ENCODE data around the gene FAM124B.
"Not testable (repeated sequence)": the region's sequence is repeated elsewhere in the genome, so short reads cannot be mapped to it uniquely, and the experiment has no call there.

Gene FAM124B

GRCh38 chr2:224405841-224406370, 4.0 kb upstream of the FAM124B start:
- H3K36me3 ChIP-seq (ENCODE audit: insufficient read depth, low read length): no peaks in the 10 kb centered on the region

DNA sequence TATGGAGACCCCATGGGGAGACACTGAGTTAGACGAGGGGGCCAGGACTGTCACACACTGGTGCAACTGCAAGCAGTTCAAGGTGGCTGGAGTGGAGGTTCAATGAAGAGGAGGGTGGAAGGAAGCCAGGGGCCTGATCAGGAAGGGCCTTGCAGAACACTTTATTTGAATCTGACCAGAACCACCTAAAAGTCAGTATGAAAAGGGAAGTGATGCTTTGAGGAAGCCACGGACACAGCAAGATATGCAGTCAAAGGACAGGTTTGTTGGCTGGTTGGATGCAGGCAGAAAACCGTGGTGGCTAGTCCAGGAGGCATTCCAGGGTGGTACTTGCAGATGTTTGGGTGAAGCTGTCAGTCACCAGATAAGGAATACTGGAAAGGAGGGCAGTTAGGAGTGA, 3.5 kb upstream of the FAM124B start:
- H3K4me3 ChIP-seq (ENCODE audit: low read length): no peak overlapping the region
- H3K4me1 ChIP-seq (ENCODE audit: insufficient read depth, low read length): no peaks in the 10 kb centered on the region
- no peaks in the 10 kb centered on the region for H3K9me3 ChIP-seq (ENCODE audit: low read length)
- no peak overlapping the region for H2AFZ ChIP-seq (ENCODE audit: low read depth, low read length)
- H3K36me3 ChIP-seq (ENCODE audit: insufficient read depth, low read length): no peaks in the 10 kb centered on the region
- no peaks in the 10 kb centered on the region for H3K27me3 ChIP-seq (ENCODE audit: insufficient read depth, low read length)

More at GRCh38 chr2:224405841-224406370, 4.0 kb upstream of the FAM124B start:
- H3K4me1 ChIP-seq (ENCODE audit: insufficient read depth, low read length): no peaks in the 10 kb centered on the region
- no peaks in the 10 kb centered on the region for H3K9me3 ChIP-seq (ENCODE audit: low read length)
- no peak overlapping the region for H3K4me3 ChIP-seq (ENCODE audit: low read length)
- no peak overlapping the region for H2AFZ ChIP-seq (ENCODE audit: low read depth, low read length)
- H3K27me3 ChIP-seq (ENCODE audit: insufficient read depth, low read length): no peaks in the 10 kb centered on the region

- no peaks in the 10 kb centered on the region for H3K36me3 ChIP-seq (ENCODE audit: insufficient read depth, low read length)
- H2AFZ ChIP-seq (ENCODE audit: low read depth, low read length): no peak overlapping the region
- H3K4me1 ChIP-seq (ENCODE audit: insufficient read depth, low read length): no peaks in the 10 kb centered on the region
- no peak overlapping the region for H3K4me3 ChIP-seq (ENCODE audit: low read length)
- no peaks in the 10 kb centered on the region for H3K9me3 ChIP-seq (ENCODE audit: low read length)
- H3K27me3 ChIP-seq (ENCODE audit: insufficient read depth, low read length): no peaks in the 10 kb centered on the region
Observed at GRCh38 chr2:224404796-224405195, 2.9 kb upstream of the FAM124B start.

GRCh38 chr2:224403657-224404056, 1.8 kb upstream of the FAM124B start:
- Histone ChIP-seq H3K9me3 (ENCODE audit: low read length) (no peaks in the 10 kb centered on the region), H2AFZ (ENCODE audit: low read depth, low read length) (no peak overlapping the region), H3K4me1 (ENCODE audit: insufficient read depth, low read length) (no peaks in the 10 kb centered on the region), H3K36me3 (ENCODE audit: insufficient read depth, low read length) (no peaks in the 10 kb centered on the region), H3K4me3 (ENCODE audit: low read length) (no peak overlapping the region), H3K27me3 (ENCODE audit: insufficient read depth, low read length) (no peaks in the 10 kb centered on the region)

GRCh38 chr2:224400886-224401632, 848 bp downstream of the FAM124B start:
- Histone ChIP-seq H3K9me3 (ENCODE audit: low read length) (no peaks in the 10 kb centered on the region), H2AFZ (ENCODE audit: low read depth, low read length) (no peak overlapping the region), H3K36me3 (ENCODE audit: insufficient read depth, low read length) (no peaks in the 10 kb centered on the region), H3K27me3 (ENCODE audit: insufficient read depth, low read length) (no peaks in the 10 kb centered on the region), H3K4me3 (ENCODE audit: low read length) (no peak overlapping the region), H3K4me1 (ENCODE audit: insufficient read depth, low read length) (no peaks in the 10 kb centered on the region)

GRCh38 chr2:224400174-224400810, 1.6 kb downstream of the FAM124B start:
- H3K9me3 ChIP-seq (ENCODE audit: low read length): no peaks in the 10 kb centered on the region
- no peak overlapping the region for H3K4me3 ChIP-seq (ENCODE audit: low read length)

GRCh38 chr2:224398289-224398688, 3.6 kb downstream of the FAM124B start:
- H3K4me1 ChIP-seq (ENCODE audit: insufficient read depth, low read length): no peaks in the 10 kb centered on the region
- H3K36me3 ChIP-seq (ENCODE audit: insufficient read depth, low read length): no peaks in the 10 kb centered on the region
- H3K27me3 ChIP-seq (ENCODE audit: insufficient read depth, low read length): no peaks in the 10 kb centered on the region
- no peaks in the 10 kb centered on the region for H3K9me3 ChIP-seq (ENCODE audit: low read length)
- no peak overlapping the region for H3K4me3 ChIP-seq (ENCODE audit: low read length)
- no peak overlapping the region for H2AFZ ChIP-seq (ENCODE audit: low read depth, low read length)

More at GRCh38 chr2:224400174-224400810, 1.6 kb downstream of the FAM124B start:
- Histone ChIP-seq H2AFZ (ENCODE audit: low read depth, low read length) (no peak overlapping the region), H3K27me3 (ENCODE audit: insufficient read depth, low read length) (no peaks in the 10 kb centered on the region), H3K4me1 (ENCODE audit: insufficient read depth, low read length) (no peaks in the 10 kb centered on the region), H3K36me3 (ENCODE audit: insufficient read depth, low read length) (no peaks in the 10 kb centered on the region)

- H3K4me1 ChIP-seq (ENCODE audit: insufficient read depth, low read length); H2AFZ ChIP-seq (ENCODE audit: low read depth, low read length); H3K4me3 ChIP-seq (ENCODE audit: low read length): not testable (repeated sequence)
Observed at GRCh38 chr2:224397100-224397499, 4.8 kb downstream of the FAM124B start.

DNA sequence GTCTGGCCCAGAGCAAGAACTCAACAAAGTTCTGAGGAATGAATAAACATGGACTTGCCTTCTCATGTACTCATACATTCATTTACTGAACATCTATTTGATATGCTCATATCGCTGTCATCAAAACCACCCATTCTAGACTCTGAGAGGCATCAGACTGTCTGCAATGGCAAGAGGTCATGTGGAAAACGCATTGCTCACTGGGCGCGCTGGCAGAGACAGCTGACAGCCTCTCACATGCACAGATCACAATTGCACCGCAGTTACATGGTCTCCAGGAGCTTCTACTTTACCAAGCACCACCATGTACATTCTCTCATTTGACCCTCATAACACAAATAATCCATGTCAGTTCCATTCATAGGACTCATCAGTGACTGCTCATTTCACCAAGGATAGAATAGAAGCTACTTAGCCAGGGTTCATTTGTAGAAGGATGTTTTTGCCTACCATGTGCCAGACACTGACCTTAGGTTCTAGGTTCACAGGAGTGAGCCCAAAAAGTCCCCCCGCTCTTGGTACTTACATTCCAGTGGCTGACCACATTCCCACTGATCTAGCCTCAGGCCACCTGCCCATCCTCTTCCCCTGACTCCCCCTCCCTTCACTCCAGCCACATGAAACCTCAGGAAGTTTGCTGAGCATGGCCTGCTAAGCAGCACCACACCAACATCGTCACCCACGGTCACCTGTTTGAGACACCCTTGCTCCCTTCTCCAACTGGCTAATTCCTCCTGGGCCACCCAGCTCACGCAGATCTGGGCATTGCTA, 6.1 kb downstream of the FAM124B start:
- Histone ChIP-seq H3K4me1 (ENCODE audit: insufficient read depth, low read length) (no peaks in the 10 kb centered on the region), H2AFZ (ENCODE audit: low read depth, low read length) (no peak overlapping the region), H3K4me3 (ENCODE audit: low read length) (no peak overlapping the region), H3K36me3 (ENCODE audit: insufficient read depth, low read length) (no peaks in the 10 kb centered on the region), H3K9me3 (ENCODE audit: low read length) (no peaks in the 10 kb centered on the region), H3K27me3 (ENCODE audit: insufficient read depth, low read length) (no peaks in the 10 kb centered on the region)

More at GRCh38 chr2:224397100-224397499, 4.8 kb downstream of the FAM124B start:
- H3K9me3 ChIP-seq (ENCODE audit: low read length); H3K27me3 ChIP-seq (ENCODE audit: insufficient read depth, low read length); H3K36me3 ChIP-seq (ENCODE audit: insufficient read depth, low read length): not testable (repeated sequence)

DNA sequence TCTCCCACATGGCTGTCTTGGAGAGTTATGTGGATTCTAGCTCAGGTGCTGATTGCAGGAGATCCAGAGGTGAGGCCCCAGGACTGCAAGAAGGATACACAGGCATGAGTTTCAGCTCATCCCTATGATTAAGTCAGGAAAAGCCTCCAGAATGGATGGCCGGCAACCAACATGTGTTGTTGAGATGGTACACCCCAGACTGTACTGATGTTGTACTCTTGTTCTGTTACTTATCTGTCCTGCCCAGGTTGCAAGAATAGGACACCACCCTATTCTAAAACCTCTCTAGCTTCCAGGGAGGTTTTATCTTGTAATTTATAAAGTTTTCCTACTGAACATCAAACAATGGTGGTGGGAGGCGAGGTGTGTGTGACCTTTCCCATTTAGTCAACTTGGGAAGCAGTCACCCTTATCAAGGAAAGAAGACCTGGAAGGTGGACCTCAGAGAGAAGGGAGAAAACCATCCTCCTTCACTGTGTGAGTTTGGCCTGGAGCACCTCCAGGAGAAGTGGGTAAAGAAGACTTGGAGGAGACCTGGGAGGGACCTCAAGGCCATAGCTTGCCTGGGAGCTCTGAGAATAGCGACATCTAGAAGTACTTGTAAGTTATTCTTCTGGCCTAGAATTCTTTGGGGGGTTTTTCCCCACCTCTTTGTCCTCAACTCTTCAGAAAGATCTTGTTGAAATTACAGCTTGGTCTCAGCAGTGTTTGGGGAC, 8.6 kb downstream of the FAM124B start:
- Histone ChIP-seq H3K27me3 (ENCODE audit: insufficient read depth, low read length) (no peaks in the 10 kb centered on the region), H3K4me3 (ENCODE audit: low read length) (no peak overlapping the region), H2AFZ (ENCODE audit: low read depth, low read length) (no peak overlapping the region), H3K36me3 (ENCODE audit: insufficient read depth, low read length) (no peaks in the 10 kb centered on the region), H3K9me3 (ENCODE audit: low read length) (no peaks in the 10 kb centered on the region), H3K4me1 (ENCODE audit: insufficient read depth, low read length) (no peaks in the 10 kb centered on the region)

DNA sequence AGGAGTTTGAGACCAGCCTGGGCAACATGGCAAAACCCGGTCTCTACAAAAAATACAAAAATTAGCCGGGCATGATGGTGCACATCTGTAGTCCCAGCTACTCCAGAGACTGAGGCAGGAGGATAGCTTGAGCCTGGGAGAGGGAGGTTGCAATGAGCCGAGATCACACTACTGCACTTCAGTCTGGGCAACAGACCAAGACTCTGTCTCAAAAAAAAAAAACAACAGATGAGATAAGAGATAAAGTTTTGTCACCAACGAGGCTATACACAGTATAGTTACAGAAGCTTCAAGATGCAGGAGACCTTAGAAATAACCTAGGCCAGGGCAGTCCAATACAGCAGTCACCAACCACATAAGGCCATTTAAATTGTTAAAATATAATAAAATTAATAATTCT, 9.4 kb downstream of the FAM124B start:
- Histone ChIP-seq H3K9me3 (ENCODE audit: low read length) (no peaks in the 10 kb centered on the region), H3K4me1 (ENCODE audit: insufficient read depth, low read length) (no peaks in the 10 kb centered on the region), H3K4me3 (ENCODE audit: low read length) (no peak overlapping the region), H3K36me3 (ENCODE audit: insufficient read depth, low read length) (no peaks in the 10 kb centered on the region), H3K27me3 (ENCODE audit: insufficient read depth, low read length) (no peaks in the 10 kb centered on the region), H2AFZ (ENCODE audit: low read depth, low read length) (no peak overlapping the region)

- Histone ChIP-seq H3K27me3 (ENCODE audit: insufficient read depth, low read length) (no peaks in the 10 kb centered on the region), H3K36me3 (ENCODE audit: insufficient read depth, low read length) (no peaks in the 10 kb centered on the region), H3K4me3 (ENCODE audit: low read length) (no peak overlapping the region), H2AFZ (ENCODE audit: low read depth, low read length) (no peak overlapping the region), H3K9me3 (ENCODE audit: low read length) (no peaks in the 10 kb centered on the region), H3K4me1 (ENCODE audit: insufficient read depth, low read length) (no peaks in the 10 kb centered on the region)
Observed at GRCh38 chr2:224389317-224389716, 12.6 kb downstream of the FAM124B start.

Data from neuron (in vitro differentiated cells).